ENCODE measurements around the gene ECE2. TPM values are rescaled to one million over a fixed set of nuclear protein-coding genes. Genes with fewer than 3 reads are reported as not detected.

The ECE2 gene
- total RNA-seq, 2 experiments from 2014 or later = not detected

DNA sequence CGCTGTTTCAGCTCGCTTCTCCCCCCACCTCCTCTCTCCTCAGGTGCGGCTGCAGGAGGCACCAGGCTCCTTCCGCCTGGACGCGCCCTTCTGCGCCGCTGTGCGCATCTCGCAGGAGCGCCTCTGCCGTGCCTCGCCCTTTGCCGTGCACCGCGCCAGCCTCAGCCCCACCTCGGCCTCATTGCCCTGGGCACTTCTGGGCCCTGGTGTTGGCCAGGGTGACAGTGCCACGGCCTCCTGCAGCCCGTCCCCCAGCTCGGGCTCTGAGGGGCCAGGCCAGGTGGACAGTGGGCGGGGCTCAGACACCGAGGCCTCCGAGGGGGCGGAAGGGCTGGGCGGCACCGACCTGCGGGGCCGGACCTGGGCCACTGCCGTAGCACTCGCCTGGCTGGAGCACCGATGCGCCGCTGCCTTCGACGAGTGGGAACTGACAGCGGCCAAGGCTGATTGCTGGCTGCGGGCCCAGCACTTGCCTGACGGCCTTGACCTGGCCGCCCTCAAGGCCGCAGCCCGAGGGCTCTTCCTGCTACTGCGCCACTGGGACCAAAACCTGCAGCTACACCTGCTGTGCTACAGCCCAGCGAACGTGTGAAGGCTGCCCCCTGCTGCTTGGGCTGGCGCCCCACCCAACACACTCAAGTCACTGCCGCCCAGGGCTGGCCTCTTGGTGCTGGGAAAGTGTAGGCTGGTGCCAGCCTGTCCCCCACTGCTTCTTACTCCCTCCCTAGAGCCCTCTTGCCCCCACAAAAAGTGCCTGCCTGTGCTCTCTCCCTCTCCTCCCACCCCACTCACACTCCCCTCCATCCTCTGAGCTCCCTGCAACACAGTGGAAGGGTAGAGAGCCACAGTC lies 34.1 kb upstream of the ECE2 start:
- H3K36me3 ChIP-seq (ENCODE audit: insufficient read depth, low read length) = peaks cover 37% of the 10 kb centered on the region
- H3K36me3 Mint-ChIP-seq (ENCODE audit: low read depth) = peaks cover 43% of the 10 kb centered on the region
- H3K27ac Mint-ChIP-seq = no peak overlapping the region
- H3K27ac ChIP-seq (ENCODE audit: low read depth in 1 of 2, low read length in 2 of 2) = no peak overlapping the region
- no peaks in the 10 kb centered on the region for H3K27me3 ChIP-seq (ENCODE audit: control insufficient read depth in 1 of 2, insufficient read depth in 2 of 2, low read length in 2 of 2)
- intact Hi-C loops (cut with DNase I, micrococcal nuclease) = no loop called here
- TF ChIP-seq, protein P1, sequence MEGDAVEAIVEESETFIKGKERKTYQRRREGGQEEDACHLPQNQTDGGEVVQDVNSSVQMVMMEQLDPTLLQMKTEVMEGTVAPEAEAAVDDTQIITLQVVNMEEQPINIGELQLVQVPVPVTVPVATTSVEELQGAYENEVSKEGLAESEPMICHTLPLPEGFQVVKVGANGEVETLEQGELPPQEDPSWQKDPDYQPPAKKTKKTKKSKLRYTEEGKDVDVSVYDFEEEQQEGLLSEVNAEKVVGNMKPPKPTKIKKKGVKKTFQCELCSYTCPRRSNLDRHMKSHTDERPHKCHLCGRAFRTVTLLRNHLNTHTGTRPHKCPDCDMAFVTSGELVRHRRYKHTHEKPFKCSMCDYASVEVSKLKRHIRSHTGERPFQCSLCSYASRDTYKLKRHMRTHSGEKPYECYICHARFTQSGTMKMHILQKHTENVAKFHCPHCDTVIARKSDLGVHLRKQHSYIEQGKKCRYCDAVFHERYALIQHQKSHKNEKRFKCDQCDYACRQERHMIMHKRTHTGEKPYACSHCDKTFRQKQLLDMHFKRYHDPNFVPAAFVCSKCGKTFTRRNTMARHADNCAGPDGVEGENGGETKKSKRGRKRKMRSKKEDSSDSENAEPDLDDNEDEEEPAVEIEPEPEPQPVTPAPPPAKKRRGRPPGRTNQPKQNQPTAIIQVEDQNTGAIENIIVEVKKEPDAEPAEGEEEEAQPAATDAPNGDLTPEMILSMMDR (IDR thresholded peaks at IDR 0.05) = no peak
- H3K4me3 Mint-ChIP-seq = no peak overlapping the region
- H3K9me3 ChIP-seq (ENCODE audit: control insufficient read depth in 1 of 2, insufficient read depth in 1 of 2, low read length in 2 of 2) = no peaks in the 10 kb centered on the region
- H3K27me3 Mint-ChIP-seq = no peaks in the 10 kb centered on the region
- H3K4me1 Mint-ChIP-seq (ENCODE audit: low read depth) = peaks cover 7% of the 10 kb centered on the region
- ATAC-seq (ENCODE audit: poor library complexity) = peak; percentile 46
- ChIA-PET POLR2A (no interaction called here), CTCF (no interaction called here)
- H3K4me3 ChIP-seq (ENCODE audit: low read length) = no peak overlapping the region
- H3K4me1 ChIP-seq (ENCODE audit: insufficient read depth, low read length) = no peaks in the 10 kb centered on the region
- no peaks in the 10 kb centered on the region for H3K9me3 Mint-ChIP-seq
- DNase-seq = peak in 2 of 14 experiments; percentile 31 to 39

DNA sequence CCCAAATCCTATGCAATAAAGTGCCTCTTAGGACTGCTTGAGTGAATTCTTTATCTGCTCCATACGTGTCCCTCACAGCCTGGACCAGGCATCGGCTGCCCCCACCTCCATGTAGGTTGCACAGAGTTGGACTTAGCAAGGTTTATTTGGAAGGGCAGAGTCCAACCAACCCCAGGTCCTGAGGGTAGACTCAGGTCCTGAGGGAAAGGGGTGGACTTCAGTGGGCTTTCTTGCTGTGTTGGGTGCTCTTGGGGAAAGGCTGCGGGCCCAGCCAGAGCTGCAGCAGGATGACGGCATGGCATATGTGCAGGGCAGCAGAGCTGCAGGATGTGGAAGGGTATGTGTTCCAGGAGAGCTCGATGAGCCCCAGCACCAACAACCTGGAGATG lies 33.5 kb upstream of the ECE2 start:
- ATAC-seq (ENCODE audit: poor library complexity) (no peak), DNase-seq (no peak)
- H3K27me3 Mint-ChIP-seq = no peaks in the 10 kb centered on the region
- H3K27ac ChIP-seq (ENCODE audit: low read depth in 1 of 2, low read length in 2 of 2) = no peak overlapping the region
- H3K36me3 Mint-ChIP-seq (ENCODE audit: low read depth) = peaks cover 43% of the 10 kb centered on the region
- TF ChIP-seq, protein P1 (IDR thresholded peaks at IDR 0.05) = no peak
- ChIA-PET CTCF (no interaction called here), POLR2A (no interaction called here)
- no peaks in the 10 kb centered on the region for H3K9me3 Mint-ChIP-seq
- peaks cover 7% of the 10 kb centered on the region for H3K4me1 Mint-ChIP-seq (ENCODE audit: low read depth)
- intact Hi-C loops (cut with DNase I, micrococcal nuclease) = no loop called here
- H3K4me3 ChIP-seq (ENCODE audit: low read length) = no peak overlapping the region
- no peak overlapping the region for H3K4me3 Mint-ChIP-seq
- H3K27me3 ChIP-seq (ENCODE audit: control insufficient read depth in 1 of 2, insufficient read depth in 2 of 2, low read length in 2 of 2) = no peaks in the 10 kb centered on the region
- no peak overlapping the region for H3K27ac Mint-ChIP-seq
- no peaks in the 10 kb centered on the region for H3K9me3 ChIP-seq (ENCODE audit: control insufficient read depth in 1 of 2, insufficient read depth in 1 of 2, low read length in 2 of 2)
- H3K36me3 ChIP-seq (ENCODE audit: insufficient read depth, low read length) = peaks cover 37% of the 10 kb centered on the region
- H3K4me1 ChIP-seq (ENCODE audit: insufficient read depth, low read length) = no peaks in the 10 kb centered on the region

DNA sequence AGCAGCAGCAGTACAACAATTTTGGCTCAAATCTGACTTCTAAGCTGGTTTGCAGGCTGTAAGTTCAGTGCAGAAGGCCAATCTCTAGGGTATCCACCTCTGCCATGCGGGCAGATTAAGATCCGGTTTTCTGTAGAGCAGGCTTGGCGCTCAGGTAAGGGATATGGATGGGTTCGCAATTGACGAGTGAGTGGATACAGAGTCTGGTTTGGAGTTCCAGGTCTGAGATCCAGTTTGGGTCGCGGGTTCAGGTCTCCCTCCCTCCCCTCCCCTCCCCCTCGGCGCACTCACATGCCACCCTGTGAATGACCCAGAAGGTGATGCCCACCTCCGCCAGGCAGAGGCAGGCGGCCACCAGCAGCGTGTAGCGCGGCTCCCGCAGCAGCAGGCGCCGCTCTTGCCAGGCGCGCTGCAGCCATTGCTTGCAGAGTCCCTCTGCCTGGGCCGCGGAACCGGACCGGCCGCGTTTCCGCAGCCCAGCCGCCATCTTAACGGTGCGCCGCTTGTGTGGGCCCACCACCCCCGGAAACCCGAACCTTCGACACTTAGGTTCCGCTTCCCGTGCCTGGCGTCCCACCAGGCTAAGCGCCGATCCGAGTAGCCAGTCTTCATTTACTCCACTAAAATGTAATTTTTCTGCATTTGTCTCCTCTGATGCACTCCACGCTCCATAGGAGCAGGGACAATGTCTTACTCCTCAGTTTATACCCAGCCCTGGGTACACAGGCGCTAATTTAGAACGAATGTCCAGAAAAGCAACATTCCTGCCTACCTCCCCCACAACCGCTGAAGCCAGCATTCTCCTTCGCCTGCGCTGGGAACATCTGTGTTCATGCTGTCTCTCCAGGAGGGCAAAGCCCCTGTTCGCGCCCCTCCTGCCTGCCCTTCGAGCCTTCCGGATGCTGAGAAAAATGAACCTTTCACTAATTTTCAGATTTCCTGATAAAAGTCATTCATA lies 27.1 kb upstream of the ECE2 start, which contains the start of gene ALG3:
Gene ALG3, minus strand, starts transcription at position 509 of the 958 bp plus-strand sequence. Its CDS starts 22 bp downstream, at position 487.
- peak within 1 kb of the TSS; percentile 93 for H3K4me3 Mint-ChIP-seq
- ChIA-PET POLR2A (interaction anchor here (1.0 to 1.3 kb wide), 2 partner anchors 14 to 113 kb away, joined by 4 read pairs; partner anchors contain the start of gene EIF2B5), CTCF (interaction anchor here (1.1 to 3.4 kb wide), 5 partner anchors 12 to 103 kb away, joined by 4 to 21 read pairs (median 12); partner anchors contain the start of genes ABCF3 and CAMK2N2)
- no peaks in the 10 kb centered on the region for H3K9me3 Mint-ChIP-seq
- peaks cover 32% of the 10 kb centered on the region for H3K36me3 Mint-ChIP-seq (ENCODE audit: low read depth)
- Histone ChIP-seq H3K4me3 (ENCODE audit: low read length) (peak within 1 kb of the TSS; percentile 86), H3K9me3 (ENCODE audit: control insufficient read depth in 1 of 2, insufficient read depth in 1 of 2, low read length in 2 of 2) (no peaks in the 10 kb centered on the region), H3K36me3 (ENCODE audit: insufficient read depth, low read length) (peaks cover 19% of the 10 kb centered on the region), H3K27ac (ENCODE audit: low read depth in 1 of 2, low read length in 2 of 2) (peak within 1 kb of the TSS; percentile 61 to 79), H3K4me1 (ENCODE audit: insufficient read depth, low read length) (peaks cover 28% of the 10 kb centered on the region), H3K27me3 (ENCODE audit: control insufficient read depth in 1 of 2, insufficient read depth in 2 of 2, low read length in 2 of 2) (no peaks in the 10 kb centered on the region)
- H3K27me3 Mint-ChIP-seq = no peaks in the 10 kb centered on the region
- DNase-seq (peak; percentile 79 to 94 (median 82)), ATAC-seq (ENCODE audit: poor library complexity) (peak; percentile 41)
- TF ChIP-seq, protein P1 (IDR thresholded peaks at IDR 0.05) = no peak
- peak within 1 kb of the TSS; percentile 94 for H3K27ac Mint-ChIP-seq
- H3K4me1 Mint-ChIP-seq (ENCODE audit: low read depth) = peaks cover 21% of the 10 kb centered on the region
- intact Hi-C loops (cut with DNase I, micrococcal nuclease) = loop anchor here (1.0 to 5.0 kb wide), 9 partner anchors 51 to 364 kb away; partner anchors contain the start of genes ABCC5 (in 1 of the 2), ABCF3 (in 1 of the 2), AP2M1 (in 1 of the 2) and CLCN2 (in 1 of the 2)
